Renal cortex interstitium (tissue), 11 donors: ENCODE measurements around the gene USB1. TPM values are rescaled to one million over a fixed set of nuclear protein-coding genes. Genes with fewer than 3 reads are reported as not detected.
"Not testable (repeated sequence)": the region's sequence is repeated elsewhere in the genome, so short reads cannot be mapped to it uniquely, and the experiment has no call there.

Experiments
- DNase-seq, 11 donors: peaks; one replicate each; pipeline ENCODE4 v3.0.0-alpha.2; 2013; ENCODE audit warnings: low read depth in 9 of 11, low spot score in 4 of 11; ENCODE audit errors: extremely low read depth in 1 of 11
- polyA plus RNA-seq, 3 donors: library from polyadenylated mRNA; unstranded; fragments of 120-200 nt; gene quantifications; one replicate each; pipeline ENCODE4 v1.2.1, GENCODE V29; 2013; ENCODE audit not compliant: insufficient read length in 3 of 3

Gene USB1
- polyA plus RNA-seq, 3 donors: 21.1 to 21.9 (median 21.4) TPM

- no peak for DNase-seq
Measured at GRCh38 chr16:57964157-57964700, 37.0 kb upstream of the USB1 start.

DNA sequence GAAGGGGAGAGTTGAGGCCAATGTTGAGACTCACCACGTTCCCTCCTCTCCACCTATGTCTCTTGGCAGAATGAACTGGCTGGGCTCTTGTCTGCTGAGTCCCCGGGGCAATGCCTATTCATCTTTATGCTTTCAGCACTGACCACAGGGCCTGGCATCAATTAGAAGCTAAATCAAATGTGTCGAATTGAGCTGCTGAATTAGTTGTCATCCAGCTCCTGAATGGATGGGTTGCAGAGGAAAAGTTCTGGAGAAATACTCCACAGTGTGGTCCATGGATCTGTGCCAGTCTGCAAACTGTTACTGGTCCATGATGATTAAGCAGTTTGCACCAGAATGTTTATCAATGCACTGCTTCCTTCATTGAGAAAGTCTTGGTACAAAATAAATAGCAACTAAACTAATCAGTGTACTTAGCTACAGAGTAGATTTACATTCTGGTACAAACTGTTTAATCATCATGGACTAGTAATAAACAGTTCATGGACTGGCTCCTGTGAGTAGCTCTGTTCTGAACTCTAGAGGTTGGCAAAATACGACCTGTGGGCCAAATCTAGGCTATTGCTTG lies 34.9 kb upstream of the USB1 start:
- DNase-seq: no peak

GRCh38 chr16:57966986-57967385 lies 34.2 kb upstream of the USB1 start:
- DNase-seq: no peak

DNA sequence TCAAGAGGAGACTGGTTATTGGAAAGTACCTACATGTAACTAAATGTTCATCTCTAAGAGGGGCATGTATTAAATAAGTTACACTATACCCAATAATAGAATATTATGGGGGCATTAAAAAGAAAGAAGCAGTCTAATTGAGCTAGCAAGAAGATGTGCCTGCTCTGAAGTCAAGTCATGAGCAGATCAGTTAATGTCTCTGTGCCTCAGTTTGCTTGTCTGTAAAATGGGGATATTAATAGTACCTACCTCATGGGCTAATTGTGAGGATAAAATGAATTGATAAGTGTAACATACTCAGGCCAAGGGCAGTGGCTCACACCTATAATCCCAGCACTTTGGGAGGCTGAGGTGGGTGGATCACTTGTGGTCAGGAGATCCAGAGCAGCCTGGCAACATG lies 33.3 kb upstream of the USB1 start:
- no peak for DNase-seq

DNA sequence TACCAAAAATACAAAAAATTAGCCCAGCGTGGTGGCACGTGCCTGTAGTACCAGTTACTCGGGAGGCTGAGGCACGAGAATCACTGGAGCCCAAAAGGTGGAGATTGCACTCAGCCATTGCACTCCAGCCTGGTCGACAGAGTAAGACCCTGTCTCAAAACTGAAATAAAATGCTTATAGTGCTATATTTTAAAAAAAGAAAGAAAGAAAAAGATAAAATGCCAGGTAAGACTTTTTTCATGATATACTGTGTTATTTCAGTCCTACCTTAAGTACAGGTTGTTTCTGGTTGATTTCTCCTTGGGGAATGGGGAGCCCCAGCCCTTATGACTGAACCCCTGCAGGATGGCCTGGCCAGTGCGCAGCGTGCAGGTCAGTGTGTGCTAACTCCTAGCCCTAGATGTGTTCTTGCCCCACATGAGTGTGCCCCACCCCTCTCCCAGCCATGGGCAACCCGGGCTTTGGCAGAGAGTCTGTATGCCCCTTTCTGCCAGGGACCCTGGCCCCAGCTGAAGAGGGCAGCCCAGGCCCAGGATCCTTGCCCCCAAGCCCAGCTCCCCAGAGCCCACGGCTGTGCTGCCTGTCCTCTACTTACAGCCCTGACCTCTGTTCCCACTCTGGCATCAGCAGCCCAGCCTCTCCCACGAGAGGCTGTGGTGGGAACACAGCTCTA lies 31.6 kb upstream of the USB1 start:
- DNase-seq: no peak

DNA sequence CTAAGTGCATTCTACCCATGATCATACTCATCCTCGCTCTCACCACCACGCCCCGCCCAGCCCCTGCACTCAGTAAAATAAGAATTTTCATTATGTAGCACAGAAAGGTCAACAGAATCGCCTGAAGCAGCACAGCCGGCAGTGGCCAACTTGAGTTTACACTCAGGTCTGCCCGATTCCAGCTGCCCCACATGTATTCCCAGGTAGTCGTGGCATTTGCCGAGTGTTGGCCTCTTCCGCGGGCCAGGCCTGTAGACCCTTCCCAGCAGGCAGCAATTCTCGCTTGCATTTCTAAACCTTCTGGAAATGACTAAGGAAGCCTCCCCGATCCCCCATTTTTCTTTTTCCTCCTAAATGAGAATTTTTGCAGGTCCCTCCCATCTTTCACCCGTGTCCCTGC lies 30.9 kb upstream of the USB1 start:
- no peak for DNase-seq

DNA sequence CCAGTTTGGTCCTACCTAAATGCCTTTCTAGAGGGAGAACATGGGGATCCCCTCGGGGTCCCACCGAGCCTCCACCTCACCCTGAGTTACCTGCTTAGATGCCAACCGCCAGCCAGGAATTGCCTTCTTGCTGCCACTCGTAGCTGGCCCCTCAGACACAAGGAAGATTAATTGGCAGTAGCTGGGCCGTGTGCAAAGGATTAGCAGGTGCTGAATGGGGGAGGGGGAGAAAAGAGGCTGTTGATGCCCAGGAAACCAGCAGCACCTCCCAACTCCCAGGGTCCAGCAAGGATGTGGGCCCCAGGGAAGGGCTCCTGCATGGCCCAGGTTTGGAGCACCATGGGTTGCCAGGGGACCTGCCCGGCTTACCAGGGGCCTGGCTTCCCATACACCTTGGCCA lies 30.2 kb upstream of the USB1 start, which contains the start of gene CNGB1:
TSS of gene CNGB1 (minus strand) at position 159 of the 400 bp plus-strand sequence. CDS start 3,842 bp downstream, outside the sequence.
- no peak for DNase-seq

DNA sequence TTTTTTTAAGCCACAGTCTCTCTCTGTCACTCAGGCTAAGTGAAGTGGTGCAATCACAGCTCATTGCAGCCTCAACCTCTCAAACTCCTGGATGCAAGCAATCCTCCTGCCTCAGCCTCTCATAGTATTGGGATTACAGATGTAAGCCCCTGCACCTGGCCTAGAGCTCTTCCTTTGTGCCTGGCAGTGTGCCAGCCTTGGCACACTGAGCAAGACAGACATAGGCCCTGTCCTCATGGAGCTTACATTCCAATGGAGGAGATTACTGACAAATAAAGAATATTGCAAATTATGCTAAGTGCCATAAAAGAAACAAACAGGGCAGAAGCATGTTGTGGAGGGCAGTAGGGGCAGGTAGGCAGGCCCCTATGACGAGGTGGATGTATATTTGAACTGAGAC lies 29.4 kb upstream of the USB1 start:
- DNase-seq: no peak

DNA sequence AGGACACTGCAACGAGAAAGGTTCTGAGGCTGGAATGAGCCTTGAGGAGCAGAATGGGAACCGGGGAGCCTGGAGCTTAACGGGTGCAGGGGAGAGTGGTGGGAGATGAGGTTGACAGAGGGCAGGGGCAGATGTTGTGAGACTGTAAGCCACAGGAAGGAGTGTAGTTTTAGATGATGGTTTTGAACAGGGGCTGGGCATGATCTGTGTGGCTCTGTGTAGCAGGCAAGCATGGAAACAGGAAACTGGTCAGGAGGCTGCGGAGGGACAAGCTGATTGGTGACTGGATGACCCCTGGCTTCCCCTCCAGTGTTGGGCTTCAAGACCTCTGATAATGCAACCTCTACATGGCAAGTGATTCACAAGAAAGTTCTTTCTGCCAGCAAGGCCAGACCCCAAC lies 28.9 kb upstream of the USB1 start:
- no peak for DNase-seq

DNA sequence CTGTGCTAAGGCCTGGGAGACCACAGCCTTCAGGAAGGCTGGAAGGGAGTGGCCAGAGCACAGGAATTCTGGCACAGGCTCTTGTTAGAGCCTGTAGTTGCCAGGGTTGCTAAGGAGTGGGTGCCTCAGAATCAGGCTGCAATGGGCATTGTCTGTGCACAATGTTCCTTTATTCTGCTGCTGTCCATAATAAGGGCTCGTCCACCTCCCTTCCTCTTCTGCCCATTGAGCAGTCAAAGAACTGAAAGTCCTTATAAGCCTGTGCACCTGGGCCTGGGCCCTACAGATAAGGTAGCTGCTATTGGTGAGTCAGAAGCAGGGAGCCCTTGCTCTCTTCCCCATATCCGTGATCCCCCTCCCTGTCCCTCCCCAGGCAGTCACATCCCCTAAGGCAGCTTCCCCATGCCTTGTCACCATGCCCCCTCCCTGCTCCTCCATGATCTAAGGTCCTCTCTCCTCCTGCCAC lies 24.8 kb upstream of the USB1 start:
- no peak for DNase-seq

GRCh38 chr16:57977418-57978069 lies 23.7 kb upstream of the USB1 start:
- no peak for DNase-seq

DNA sequence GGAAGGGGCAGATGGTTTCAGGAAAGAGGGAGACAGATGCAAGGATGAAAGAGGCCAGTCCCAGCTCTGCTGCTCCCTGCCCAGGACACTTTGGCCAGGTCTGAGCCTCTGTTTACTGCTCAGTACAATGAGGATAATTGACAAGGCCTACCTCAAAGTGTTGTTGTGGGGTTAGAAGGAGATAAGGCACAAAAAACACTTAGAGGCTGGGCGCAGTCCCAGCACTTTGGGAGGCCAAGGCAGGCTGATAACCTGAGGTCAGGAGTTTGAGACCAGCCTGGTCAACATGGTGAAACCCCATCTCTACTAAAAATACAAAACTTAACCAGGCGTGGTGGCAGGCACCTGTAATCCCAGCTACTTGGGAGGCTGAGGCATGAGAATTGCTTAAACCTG lies 23.1 kb upstream of the USB1 start:
- DNase-seq: not testable (repeated sequence)

DNA sequence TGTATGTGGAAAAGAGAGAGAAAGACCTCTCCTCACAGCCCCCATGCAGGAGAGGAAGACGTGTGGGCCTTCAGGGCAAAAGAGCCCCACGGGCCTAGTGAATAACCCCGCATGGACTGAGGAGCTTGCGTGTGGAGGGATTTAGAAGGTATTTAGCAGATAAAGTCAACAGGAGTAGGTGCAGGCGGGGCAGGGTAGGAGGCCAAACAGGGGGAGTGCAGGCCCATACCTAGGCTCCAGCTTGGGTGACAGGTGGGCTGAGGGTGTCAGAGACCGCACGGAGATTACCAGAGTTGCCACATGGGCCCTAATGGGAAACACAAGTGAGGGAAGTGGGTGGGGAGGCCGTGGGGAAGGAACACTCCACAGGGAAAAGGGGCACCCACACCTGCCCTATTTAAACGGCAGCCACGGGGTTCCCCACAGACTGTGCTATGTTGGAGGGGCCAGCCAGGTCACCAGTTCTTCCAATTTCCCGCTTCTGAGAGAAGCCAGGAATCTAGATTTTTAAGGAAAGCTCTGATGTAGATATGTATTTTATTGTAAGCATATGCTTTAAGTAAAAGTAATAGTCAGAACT lies 22.1 kb upstream of the USB1 start:
- no peak for DNase-seq

DNA sequence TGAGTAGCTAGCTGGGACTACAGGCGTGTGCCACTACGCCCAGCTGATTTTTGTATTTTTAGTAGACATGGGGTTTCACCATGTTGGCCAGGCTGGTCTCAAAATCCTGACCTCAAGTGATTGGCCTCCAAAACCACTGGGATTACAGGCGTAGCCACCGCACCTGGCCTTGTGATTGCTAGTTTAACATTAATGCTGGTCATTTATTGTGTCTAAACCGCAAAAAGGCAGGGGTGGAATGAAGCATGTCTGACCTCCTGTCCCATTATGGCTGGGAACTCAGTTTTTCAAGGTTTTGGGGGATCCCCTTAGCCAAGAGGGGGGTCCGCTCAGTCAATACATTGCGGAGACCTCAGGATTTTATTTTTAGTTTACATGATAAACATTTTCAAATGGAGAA lies 19.6 kb upstream of the USB1 start:
- DNase-seq: no peak

DNA sequence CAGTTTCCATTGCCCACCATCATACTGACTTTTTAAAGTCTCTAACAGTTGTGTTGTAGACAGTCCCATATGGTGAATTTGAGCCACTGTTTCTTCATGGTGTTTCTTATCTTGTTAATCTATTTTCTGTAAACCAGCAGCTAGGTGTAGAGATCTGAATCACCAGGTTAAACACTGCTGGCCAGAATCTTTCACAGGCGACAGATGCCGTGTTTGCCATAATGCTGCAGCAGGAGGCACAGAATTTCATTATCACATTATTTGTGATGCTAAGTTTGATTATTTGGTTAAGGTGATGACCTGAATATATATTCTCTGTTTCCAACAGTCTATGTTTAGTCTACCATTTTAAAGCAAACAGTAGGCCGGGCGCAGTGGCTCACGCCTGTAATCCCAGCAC lies 18.8 kb upstream of the USB1 start:
- no peak for DNase-seq

DNA sequence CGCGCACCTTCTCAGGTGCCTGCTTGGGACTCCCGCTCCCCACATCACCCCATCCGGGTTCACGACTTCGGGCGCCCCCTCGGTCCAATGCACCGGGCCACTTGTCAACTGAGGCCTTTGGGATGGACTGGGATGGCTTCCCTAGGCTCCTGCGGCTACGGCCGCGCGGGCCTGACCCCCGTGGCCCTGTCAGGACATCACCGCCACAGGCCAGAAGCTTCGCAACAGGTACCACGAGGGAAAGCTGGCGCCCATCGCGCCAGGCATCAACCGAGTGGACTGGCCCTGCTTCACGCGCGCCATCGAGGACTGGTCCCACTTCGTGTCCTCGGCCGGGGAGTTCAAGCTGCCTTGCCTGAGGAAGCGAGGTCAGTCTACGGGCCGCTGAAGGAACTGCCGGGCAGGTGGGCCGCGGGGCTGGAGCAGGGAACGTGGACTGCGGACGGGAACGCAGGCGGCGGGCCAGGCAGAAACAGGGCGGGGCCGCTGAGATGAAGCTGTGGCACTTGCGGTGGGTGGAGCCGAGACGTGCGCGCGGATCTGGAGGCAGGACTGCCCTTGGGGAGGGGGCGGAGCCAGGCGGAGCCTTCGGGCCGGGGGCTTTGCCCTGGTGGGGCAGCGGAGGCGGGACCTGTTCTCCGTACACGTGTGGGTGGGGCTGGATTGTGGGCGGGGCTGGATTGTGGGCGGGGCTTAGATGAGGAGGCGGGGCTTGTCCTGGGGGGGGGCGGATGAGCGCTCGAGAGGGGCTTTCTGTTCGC lies 16.6 kb upstream of the USB1 start:
- peak in 9 of 11 donors; percentile 62 to 80 (median 74) for DNase-seq

DNA sequence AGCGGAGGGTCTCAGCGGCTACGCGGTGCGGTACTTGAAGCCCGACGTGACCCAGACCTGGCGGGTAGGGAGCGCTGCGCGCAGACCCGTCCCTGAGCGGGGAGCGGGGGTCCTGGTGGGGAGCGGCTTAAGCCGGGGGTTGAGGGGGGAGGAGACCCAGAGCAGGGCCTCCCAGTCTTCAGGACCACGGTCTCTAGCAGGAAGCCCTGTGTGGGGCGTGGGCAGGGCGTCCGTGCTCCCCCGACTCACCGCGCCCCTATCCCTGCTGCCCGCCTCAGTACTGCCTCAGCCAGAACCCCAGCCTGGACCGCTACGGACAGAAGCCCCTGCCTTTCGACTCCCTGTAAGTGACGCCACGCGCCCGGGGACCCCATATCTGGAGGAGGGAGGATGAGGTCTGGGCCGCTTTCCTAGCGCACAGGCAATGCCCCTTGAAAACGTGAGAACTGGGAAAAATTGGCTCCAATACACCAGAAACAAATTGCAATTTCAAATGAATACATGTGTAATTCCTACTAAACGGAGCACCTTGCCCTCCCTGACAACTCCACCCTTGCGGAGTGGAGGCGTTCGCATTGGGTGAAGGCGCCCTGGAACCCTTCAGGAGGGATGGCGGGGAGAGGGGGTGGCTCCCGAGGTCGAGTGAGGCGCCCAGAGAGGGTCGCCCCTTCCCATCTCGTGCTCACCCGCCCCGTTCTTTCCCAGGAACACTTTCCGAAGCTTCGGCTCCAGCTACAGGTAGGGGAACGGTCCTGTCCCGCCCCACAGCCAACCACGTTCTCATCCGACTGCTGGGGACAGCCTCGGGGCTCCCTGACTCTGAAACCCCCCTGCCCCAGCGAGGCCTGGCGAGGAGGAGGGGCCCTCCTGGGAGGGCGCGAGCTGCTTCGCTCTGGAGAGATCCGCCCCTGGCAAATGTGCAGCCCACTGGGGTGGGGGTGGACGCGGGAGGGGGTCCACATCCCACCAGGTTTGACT lies 15.7 kb upstream of the USB1 start:
- DNase-seq: no peak

DNA sequence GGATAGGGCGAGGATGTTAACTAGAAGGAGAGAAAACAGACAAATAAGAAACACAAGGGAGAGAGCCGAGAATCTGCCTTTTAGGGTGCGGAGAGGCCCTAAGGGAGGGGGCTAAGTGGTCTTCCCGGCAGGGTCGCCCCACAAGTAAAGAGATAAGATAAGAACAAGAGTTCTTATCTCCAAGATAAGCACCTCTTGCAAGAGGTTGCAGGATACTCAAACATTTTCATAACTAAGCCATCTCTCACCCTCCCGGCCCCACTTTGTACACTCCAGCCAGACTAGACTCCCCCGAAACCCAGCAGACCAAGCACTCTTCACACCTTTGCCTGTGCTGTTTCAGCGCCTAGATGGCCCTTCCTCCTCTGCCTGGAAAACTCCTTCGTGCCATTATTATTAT lies 15.0 kb upstream of the USB1 start:
- DNase-seq: no peak
